OCI-LY1 (cell line): ENCODE measurements around the gene PRKAB1.

ENCODE experiments used
- CTCF ChIP-seq: fragments of 200-600 bp; sonication (generic), shearing (Covaris generic); IDR thresholded peaks from 2 replicates; pipeline ENCODE4 v1.5.1; 2017; ENCODE audit warnings: mild to moderate bottlenecking, antibody characterized with exemption, low read length, moderate library complexity, mixed read lengths
- EZH2 ChIP-seq: fragments of 200-600 bp; sonication (generic), shearing (Covaris generic); IDR thresholded peaks from 2 replicates; pipeline ENCODE4 v1.8.0; 2017; ENCODE audit warnings: borderline replicate concordance, mixed run types, mild to moderate bottlenecking, antibody characterized with exemption, low read length, moderate library complexity, mixed read lengths

GRCh38 chr12:119660076-119660475, 7.9 kb upstream of the PRKAB1 start:
- TF ChIP-seq CTCF (no peak), EZH2 (no peak)
